SK-N-SH treated with all-trans-retinoic acid at 6 μM for 48 hours (cell line): Measurements from ENCODE around the gene ITPRID2.

Source experiments
- CSDC2 ChIP-seq: fragments of 250-450 bp; sonication (Bioruptor Pico); IDR thresholded peaks from 2 replicates; pipeline ENCODE4 v1.5.0; 2020; ENCODE audit warnings: mild to moderate bottlenecking, moderate library complexity
- ISL1 ChIP-seq: fragments of 250-450 bp; sonication (Bioruptor Pico); IDR thresholded peaks from 2 replicates; pipeline ENCODE4 v2.1.2; 2022; ENCODE audit warnings: mild to moderate bottlenecking, moderate library complexity
- PATZ1 ChIP-seq: fragments of 250-450 bp; sonication (Bioruptor Pico); IDR thresholded peaks from 2 replicates; pipeline ENCODE4 v1.8.0; 2020; ENCODE audit warnings: mild to moderate bottlenecking, moderate library complexity, borderline replicate concordance
- POU6F1 ChIP-seq: fragments of 250-450 bp; sonication (Bioruptor Pico); IDR thresholded peaks from 2 replicates; pipeline ENCODE4 v1.8.0; 2021; ENCODE audit warnings: low read depth, mild to moderate bottlenecking, moderate library complexity, borderline replicate concordance
- ZC3H10 ChIP-seq: fragments of 250-450 bp; sonication (Bioruptor Pico); IDR thresholded peaks from 2 replicates; pipeline ENCODE4 v1.5.1; 2021; ENCODE audit warnings: mild to moderate bottlenecking, moderate library complexity
- ZNF565 ChIP-seq: fragments of 450-650 bp; formaldehyde crosslinking; conservative IDR thresholded peaks from 2 replicates; pipeline ENCODE4 v1.5.0; 2020; ENCODE audit warnings: low read depth, mild to moderate bottlenecking, moderate library complexity
- ZNF8 ChIP-seq: fragments of 450-650 bp; formaldehyde crosslinking; IDR thresholded peaks from 2 replicates; pipeline ENCODE4 v1.5.0; 2020; ENCODE audit warnings: mild to moderate bottlenecking, moderate library complexity

GRCh38 chr2:181904022-181904632 is 12.6 kb downstream of the ITPRID2 start:
- no peak for TF ChIP-seq CSDC2 (CRISPR knock-in tag)
- no peak for TF ChIP-seq ISL1 (CRISPR knock-in tag)
- TF ChIP-seq PATZ1 (CRISPR knock-in tag): no peak
- TF ChIP-seq ZC3H10: no peak
- TF ChIP-seq ZNF565 (CRISPR knock-in tag): no peak
- TF ChIP-seq ZNF8: no peak
- no peak for TF ChIP-seq POU6F1 (CRISPR knock-in tag)
